NCI-H510A treated with DMSO at 0.1 percent for 48 hours (cell line): ENCODE data around the gene FRS3.
A peak's percentile ranks its signal among the peaks of the same experiment; 100 is the strongest.
"Not testable (repeated sequence)": the region's sequence is repeated elsewhere in the genome, so short reads cannot be mapped to it uniquely, and the experiment has no call there.

Source experiments
- DNase-seq: peaks from one replicate; lab custom pipeline; 2025; lab: John Stamatoyannopoulos, UW

The FRS3 gene

DNA sequence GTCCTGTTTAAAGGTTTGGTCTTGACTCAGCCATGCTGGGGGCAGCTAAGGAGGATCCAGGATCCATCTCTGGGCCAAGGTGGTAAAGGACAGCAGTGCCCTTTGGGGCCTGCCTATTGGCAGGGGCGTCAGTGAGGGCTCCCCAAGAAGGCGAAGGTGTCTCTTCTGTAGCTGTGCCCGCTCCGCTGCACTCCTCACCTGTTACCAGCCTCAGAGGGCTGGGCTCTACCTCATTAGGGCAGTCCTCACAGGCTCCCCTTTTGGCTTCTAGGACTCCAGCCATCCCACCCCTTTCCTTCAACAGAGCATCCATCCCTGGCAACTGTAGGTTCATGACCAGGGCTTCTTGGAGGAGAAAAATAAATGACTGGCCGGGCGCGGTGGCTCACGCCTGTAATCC lies 10.3 kb downstream of the FRS3 start:
- no peak for DNase-seq

DNA sequence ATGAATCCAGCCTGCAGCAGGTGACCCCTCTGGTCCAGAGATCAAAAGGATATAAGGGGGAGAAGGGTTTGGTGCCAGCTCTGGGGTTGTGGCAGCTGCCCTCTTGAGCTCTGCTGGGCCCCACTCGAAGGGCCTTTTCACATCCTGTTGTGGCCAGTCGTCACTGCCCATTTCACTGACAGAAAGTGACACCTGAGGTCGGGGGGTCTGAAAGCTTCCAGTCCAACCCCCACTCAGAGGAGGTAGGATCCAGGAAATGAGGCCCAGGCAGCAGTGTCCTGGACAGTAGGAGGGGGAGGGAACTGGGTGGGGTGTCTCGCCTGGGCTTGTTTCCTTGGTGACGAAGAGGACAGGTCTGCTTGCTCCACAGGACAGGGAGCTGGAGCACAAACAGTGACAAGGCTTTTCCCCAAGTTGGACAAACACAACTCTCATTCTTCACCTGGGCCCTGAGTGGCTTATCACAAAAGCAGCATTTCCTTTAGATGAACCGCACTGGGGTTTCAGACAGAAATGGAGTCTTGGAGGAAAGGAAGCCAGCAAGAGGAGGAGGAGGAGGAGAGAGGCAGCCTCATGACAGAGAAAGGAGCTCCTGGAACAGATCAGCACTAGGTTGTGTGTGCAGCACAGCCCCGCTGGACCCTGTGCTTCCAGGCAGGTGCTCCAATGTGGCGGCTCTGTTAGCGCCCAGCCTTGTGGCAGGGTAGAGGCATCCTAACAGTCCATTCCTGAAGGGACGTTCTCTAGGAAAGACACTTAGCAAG lies 11.0 kb downstream of the FRS3 start:
- DNase-seq: peak; percentile 93

DNA sequence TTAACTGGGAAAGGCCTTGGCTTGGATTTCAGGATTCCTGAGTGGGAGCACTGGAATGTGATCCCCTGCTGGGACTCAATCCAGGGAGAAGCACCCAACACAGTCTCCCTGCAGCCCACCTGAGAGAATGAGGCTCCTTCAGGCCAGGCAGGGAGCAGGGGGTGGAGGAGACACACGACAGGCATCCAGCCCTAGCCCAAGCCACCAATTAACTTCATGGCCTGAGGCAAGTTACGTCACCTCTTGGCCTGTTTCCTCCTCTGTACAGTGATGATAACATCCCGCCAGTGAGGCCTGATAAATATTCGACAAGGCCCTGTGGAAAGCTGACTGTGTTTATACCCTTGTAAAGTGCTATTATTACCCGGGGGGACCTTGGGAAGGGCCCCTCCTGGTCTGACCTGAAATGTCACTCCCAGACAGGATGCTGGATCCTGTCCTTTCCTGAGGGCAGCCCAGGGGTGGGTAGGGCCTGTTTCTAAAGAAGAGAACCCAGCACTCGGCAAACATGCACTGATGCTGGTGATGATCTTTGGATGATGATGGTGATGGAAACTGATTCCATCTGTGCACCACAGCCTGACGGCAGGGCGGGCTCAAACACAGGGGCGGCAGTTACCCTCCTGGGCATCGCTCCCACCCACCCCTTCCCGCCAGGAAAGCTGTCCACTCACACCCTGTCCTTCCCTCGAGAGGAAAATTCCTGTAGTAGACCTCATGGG lies 12.4 kb downstream of the FRS3 start:
- peak; percentile 26 for DNase-seq

DNA sequence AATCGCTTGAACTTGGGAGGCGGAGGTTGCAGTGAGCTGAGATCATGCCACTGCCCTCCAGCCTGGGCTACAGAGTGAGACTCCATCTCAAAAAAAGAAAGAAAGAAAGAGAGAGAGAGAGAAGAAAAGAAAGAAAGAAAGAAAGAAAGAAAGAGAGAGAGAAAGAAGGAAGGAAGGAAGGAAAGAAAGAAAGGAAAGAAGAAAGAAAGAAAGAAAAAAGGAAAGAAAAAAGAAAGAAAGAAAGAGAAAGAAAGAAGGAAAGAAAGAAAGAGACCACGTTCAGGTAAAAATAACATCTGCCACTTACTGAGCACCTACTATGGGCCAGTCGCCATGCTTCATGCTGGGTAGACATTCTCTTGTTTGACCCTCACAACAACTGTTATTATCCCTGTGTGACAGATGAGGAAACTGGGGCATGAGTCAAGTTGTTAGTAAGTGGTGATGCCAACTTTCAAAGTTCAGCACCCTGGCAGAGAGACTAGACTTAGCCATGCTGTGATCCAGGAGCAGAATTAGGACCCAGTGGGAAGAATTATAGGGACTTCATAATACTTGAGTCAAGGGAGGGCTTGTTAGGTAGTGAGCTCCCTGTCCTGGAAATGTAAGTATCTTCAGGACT lies 13.5 kb downstream of the FRS3 start:
- not testable (repeated sequence) for DNase-seq

DNA sequence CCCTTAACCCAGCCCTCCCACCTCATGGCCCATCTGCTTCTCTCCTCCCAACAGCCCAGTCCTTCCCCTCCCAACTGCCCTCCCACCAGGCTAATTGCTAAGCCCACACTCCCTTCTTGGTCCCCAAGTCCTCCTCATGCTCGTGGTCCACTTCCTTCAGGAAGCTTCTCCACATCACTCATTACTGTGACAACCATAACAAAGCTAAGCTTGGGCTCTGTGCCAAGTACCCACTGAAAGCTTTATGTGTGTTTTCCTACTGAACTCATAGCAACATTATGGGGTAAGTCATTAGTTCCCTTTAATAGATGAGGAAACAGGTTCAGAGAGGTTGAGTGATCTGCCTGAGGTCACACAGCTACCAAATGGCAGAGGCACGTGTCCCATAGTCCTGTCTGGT lies 16.2 kb downstream of the FRS3 start:
- DNase-seq: no peak

DNA sequence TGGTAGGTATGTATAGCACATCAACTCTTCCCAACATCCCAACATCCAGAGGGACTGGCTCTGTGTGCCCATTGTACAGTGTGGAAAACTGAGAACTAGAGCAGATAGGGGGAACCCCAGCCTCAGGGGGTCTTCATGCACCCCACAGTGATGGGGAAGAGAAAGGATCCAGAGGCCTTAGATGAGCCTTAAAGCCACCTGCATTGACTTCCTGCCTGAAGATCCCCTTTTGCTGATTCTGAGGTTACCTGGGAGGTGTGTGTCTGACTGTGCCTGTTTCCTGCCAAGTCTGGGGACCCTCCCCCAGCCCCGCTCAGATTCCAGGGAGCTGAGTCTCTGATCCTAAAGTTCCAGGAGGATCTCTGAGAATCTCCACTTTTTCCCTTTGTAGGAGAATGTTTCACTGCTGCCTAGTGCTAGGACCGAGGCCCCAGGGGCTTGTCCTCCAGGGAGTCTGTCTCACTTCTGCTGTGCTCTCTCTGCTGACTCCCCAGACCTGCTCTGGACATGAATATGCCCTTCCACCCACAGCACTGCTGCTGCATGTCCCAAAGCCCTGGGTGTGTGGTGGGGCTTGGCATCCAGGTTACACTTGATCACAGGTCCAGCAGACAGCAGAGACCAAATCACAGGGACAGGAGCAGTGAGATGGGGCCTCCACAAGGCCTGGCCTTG lies 19.7 kb downstream of the FRS3 start:
- no peak for DNase-seq

DNA sequence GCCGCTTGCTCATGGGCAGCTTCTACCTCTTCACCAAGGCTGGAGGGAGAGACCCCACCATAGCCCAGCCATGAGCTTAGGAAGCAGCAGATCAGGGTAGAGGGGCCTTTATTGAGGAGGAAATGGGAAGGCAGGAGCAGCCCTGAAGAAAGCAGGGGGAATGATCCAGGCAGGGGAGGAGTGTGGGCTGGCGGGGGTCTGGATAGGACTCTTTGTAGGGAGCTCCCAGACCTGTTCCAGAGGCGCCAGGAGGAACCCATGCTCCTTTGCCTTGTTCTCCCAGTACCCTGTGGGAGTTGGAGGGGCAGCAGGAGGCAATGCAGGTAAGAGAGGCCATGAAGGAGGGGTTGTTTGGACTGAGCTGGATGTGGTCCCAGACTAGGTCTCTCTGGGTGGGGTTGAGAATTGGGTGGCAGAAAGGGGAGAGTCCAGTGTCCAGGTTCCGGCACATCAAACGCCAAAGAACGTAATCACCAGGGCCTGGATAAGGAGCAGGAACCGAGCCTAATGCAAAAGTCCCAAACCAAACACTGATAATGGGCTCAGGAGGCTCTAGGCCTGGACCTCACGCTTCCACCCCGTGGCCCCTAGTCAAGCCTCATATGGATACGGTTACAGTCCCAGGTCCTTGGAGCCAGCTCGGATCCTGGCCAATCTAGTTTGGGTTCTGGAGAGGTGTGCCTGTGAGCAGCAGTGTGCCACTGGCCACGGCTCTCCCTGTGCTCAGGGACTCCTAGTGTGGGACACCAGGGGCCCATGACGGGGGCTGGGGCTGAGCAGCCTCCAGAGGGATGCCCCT lies 20.4 kb downstream of the FRS3 start:
- DNase-seq: no peak

DNA sequence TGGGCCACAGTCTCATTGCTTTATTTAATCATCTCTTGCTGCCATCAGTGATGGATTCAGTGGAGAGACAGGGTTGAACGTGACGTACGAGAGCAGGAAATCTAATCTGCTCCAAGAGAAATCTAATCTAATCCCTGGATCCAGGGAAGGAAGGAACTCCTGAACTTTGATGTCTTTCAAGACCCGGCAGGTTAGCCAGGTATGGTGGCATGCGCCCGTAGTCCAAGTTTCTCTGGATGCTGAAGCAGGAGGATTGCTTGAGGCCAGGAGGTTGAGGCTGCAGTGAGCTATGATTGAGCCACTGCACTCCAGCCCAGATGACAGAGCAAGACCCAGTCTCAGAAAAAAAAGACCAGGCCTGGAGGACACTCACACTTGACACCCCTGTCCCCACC lies 21.1 kb downstream of the FRS3 start:
- no peak for DNase-seq

DNA sequence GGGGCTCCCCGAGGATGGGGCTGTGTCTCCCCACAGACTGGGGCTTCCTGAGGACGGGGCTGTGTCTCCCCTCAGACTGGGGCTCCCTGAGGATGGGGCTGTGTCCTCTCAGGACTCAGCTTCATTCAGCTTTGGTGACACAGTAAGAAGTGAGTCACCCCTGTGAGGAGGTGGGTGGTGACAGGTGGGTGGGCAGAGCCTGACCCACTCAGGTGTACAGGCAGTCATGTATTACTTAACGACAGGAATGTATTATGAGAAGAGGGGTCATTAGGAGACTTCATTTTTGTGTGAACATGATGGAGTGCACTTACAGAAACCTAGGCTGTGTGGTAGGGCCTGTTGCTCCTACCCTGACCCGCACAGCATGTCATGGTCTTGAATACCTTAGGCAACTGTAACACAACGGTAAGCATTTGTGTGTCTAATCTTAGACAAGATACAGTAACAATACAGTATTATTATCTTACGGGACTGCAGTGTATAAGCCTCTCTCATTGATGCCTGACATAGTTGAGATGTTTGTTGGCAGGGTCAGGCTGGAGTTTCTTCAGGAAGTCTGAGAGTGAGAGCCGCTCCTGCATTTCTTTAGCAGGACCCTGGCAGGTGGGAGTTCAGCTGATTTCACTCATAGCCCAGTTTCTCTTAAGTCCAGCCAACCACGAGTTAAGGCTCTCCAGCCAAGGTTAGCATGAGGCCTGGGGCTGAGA lies 21.6 kb downstream of the FRS3 start:
- DNase-seq: no peak

DNA sequence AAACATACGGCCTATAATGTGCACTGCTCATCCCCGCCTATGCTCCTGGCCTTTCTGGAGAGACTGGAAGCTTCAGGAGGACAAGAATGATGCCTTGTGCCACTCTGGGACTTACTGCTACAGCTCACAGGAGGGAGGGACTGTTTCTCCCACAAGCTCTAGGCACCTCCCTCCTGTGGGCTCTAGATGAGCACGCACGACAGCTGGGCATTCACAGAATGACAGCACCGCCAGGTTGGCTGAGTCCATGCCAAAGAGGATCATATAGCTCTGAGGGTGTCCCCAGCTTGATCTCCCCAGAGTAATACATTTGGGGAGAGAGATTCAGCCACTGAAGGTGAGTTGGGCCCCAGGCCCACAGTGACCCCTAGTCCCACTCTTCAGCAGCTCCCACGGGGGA lies 22.4 kb downstream of the FRS3 start:
- DNase-seq: no peak

DNA sequence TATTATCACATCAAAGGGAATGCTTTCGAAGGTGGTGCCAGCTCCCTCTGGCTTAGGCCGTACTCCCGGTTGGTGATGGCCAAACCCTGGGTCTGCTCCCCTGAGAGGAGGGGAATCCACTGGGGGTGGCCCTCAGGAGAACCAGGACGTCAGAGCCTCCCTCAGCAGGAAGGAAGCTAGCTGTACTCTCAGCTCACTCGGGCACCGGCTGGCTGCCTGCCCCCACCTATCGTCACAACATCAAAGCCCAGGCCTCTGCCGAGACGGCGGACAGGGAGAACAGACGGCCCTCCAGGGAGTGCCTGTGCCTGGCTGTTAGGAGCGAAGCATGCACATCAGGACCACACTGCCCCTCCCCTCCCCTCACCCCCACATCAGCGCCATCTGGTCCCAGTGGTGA lies 23.3 kb downstream of the FRS3 start:
- peak; percentile 13 for DNase-seq

DNA sequence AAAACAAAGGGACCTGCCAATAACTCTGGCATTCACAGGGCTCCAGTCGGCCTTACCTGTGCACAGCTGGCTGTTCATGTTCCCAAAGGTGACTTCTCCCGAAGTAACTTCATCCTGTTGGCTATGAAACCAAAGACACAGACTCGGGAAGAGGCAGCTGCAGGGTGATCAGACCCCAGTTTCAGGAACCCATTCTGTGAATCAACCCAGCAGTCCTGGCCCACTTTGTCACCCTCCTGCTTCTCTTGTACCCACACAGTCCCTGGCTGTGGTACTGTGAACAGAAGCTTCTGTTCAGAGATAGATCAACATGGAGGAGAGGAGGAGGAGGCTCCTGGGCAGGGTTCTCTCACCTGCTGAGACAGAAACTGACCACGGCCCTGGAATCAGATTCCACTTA lies 23.8 kb downstream of the FRS3 start:
- no peak for DNase-seq

DNA sequence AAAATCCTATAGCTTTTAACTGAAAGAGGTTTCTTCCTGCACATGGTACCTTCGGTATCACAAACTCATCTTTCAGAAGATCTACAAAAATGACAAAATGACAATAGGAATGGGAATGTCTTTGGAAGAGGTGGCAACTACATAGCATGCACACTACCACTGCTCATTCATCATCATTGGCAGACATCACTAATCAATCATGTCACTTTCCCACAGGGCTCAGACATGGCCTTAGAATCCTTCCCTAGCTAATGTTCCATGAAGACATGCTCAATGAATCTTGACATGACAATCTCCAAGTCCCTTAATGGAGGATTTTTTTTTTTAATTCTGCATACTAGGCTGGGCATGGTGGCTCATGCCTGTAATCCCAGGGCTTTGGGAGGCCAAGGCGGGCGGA lies 29.3 kb downstream of the FRS3 start:
- no peak for DNase-seq

DNA sequence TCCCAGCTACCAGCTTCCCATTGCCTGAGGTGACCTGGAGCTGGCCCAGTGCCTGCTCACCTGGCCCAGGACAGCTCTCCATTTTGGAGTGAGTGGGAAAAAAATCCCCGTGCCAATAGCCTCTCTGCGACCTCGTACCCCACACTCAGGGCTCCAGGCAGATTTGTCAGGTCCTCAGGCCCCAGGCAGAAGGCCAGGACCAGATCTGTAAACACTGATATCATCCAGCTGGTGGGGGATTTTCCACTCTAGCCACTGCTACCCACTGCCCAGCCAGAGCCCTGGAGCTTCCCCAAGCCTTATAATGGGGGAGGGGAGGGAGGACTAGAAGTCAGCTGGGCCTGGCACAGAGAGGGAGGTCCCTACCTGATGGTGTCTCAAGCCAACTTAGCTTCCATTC lies 31.2 kb downstream of the FRS3 start:
- DNase-seq: no peak

DNA sequence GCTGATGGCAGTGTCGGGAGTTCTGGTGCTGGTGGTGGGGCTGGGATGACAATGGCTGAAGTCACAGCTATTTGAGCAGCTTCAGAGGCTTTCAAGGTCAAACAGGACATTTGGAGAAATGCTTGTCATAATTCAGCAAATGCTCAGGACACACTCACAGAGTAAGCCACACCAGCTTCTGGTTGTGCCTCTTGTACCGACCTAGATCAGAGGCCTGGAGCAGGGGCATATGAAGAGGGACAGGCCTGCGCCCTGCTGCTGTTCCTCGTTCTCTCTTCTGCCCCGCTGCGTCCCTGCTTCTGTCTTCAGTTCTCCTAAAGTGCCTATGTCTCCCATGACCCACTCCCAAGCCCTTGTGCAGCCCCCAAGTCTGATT lies 31.6 kb downstream of the FRS3 start:
- no peak for DNase-seq

DNA sequence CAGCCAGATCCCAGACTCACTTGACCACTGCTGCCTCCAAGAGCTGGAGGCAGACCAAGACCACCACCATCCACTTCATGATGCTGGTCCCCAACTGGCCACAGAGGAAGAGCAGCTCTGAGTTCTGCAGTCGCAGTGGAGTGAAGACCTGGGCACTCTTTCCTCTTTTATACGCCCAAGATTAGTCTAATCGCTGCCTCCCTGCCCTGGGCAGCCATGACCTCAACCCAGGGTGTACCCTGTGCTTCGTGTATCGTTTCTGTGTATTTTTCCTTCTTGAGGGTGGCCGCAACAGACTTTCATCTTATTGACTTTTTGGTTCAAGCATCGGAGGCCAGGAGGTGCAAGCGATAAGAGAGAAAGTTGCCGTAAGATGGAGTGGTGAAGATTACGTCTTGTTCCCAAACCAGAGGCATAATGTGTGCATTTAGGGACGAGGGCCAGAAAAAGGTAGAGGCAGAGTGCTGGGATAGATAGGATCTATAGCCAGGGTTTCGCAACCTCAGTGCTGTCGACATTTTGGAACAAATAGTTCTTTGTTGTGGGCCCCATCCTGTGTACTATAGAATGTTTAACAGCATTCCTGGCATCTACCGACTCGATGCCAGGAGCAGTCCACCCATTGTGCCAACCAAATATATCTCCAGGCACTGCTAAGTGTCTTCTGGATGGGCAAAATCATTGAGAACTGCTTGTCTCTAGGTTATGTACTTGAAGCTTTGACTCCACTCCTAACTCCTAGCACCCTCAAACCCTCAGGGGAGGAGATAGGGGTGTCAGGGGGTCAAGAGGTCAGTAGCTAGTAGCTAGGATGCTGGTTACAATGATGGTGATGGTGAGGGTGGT lies 32.2 kb downstream of the FRS3 start, which contains the start of gene PGC:
Gene PGC, minus strand, starts transcription at position 142 of the 846 bp plus-strand sequence. Its CDS starts 63 bp downstream, at position 79.
- DNase-seq: no peak

DNA sequence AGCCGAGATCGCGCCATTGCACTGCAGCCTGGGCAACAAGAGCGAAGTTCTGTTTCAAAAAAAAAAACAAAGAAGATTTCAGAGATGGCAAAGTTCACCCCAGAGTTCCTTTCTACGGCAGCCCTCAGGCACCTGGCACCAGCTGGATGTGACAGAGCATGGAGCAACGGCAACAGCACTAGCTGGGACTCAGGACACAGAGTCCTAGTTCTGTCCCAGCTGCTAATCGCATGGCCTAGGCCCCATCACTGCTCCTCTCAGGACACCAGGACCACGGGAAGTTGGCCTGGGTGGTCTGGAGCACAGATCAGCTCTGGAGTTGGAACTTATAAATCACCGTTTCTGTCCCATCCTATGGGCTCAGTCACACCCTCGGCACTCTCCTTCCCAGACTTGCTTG lies 33.6 kb downstream of the FRS3 start:
- DNase-seq: no peak

DNA sequence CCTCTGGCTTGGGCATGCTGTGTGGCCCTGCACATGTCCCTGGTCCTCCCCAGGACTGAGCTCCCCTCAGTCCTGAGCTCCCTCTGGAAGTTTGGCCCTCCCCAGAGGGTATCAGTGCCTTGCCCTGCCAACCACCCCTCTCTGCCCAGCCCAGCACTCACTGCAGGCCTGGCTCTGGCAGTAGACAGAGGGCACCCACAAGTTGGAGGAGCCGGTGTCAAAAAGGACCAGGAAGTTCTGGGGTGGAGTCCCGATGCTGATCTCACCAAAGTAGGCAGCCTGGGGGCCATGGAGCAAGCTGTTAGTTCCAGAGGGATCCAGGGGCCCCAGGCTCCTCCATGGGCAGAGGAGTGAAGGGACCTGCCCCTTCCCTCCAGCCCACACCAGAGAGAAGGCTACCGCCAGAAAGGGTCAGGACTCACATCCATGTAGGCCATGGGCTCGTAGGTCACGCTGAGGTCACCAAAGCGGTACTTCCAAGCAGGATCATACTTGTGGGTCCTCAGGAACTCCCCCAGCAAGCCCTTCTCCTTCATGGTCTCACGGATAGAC lies 35.4 kb downstream of the FRS3 start:
- no peak for DNase-seq

DNA sequence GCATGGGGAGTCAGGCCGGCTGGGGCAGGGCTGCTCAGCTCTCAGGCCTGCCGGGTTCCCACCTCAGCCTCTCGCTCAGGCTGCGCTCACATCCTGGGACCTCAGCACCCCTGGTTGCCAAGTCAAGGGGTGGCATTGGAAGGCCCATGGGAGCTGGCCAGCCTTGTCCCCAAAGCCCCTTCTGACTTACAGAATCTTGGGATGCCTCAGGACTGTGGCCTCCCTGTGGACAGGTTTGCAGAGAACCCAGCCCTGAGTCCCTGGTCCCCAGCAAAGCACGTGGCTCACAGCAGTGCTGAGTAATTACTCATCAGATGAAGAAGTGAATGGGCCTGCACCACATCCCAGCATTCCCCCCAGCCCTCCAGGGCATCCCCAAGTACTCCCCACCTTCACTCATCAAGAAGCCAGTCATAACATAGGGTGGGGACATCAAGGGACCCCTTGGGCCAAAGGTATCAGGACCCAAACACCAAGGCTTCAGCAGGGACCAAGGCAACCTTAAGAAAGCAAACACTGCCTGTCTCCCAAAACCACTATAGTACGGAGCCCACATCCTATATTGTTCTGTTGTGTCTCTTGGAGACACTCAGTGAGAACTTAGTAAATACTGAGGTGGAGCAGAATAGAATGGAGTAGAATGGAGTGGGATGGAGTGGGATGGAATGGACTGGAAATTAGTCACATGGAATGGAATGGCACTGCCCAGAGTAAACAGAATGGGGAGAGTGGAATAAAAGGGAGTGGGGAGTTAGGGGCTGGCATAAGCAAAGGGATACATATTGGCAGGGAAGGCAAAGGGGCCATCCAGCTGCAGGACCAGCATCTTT lies 36.1 kb downstream of the FRS3 start:
- no peak for DNase-seq
